IPS-18c (cell line): Measurements from ENCODE around the gene BFSP1.

Experiments used
- H3K4me3 ChIP-seq: 2 replicates; pipeline ENCODE4 v1.7.0; 2013; ENCODE audit warnings: low read depth, mild to moderate bottlenecking, low read length, moderate library complexity; ENCODE audit not compliant: insufficient read depth
- H3K9me3 ChIP-seq: one replicate; pipeline ENCODE4 v1.6.1; 2013; ENCODE audit warnings: mild to moderate bottlenecking, low read length, moderate library complexity; ENCODE audit not compliant: control insufficient read depth, insufficient read depth

The BFSP1 gene

GRCh38 chr20:17507032-17507431 is 24.1 kb downstream of the BFSP1 start:
- Histone ChIP-seq H3K4me3 (no peak overlapping the region), H3K9me3 (no peaks in the 10 kb centered on the region)

DNA sequence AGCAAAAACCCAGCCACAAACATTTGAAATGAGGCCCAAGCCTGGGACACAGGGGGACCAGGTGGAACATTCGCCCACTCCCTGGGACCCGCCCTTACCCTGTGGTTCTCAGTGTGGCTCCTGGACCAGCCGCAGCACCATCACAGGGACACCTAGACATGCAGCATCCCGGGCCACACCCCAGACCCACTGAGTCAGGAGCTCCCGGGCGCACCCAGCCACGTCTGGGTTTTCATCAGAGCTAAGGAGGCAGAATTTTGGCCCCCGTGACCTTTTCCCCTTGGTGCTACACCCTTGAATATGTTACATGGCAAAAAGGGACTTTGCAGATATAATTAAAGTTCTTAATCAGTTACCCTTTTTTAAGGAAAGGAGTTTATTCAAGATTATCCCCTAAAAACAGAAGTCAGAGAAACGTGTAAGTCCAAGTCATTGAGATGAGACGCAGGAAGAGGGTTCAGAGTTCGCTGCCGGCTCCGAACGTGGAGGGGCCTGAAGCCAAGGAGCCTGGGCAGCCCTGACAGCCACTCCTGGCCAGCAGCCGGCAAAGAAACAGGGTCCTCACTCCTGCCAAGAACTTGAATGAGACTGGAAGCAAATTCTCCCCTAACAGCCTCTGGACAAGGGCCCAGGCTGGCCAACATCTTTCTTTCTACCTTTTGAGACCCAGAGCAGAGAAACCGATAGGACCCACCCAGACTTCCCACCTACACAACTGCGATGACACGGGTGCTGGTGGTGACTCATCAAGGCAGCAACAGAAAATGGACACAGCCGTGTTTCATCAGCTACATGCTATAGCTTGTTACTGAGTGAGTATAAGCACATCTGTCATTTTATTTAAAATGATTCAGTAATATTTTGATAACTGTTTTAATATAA is 25.3 kb downstream of the BFSP1 start:
- Histone ChIP-seq H3K4me3 (no peak overlapping the region), H3K9me3 (no peaks in the 10 kb centered on the region)

- H3K9me3 ChIP-seq, result no peaks in the 10 kb centered on the region
- peak overlapping the region; percentile 26; the same call in 1 of the 2 replicates for H3K4me3 ChIP-seq
Measured at GRCh38 chr20:17504898-17505635, 26.1 kb downstream of the BFSP1 start.

DNA sequence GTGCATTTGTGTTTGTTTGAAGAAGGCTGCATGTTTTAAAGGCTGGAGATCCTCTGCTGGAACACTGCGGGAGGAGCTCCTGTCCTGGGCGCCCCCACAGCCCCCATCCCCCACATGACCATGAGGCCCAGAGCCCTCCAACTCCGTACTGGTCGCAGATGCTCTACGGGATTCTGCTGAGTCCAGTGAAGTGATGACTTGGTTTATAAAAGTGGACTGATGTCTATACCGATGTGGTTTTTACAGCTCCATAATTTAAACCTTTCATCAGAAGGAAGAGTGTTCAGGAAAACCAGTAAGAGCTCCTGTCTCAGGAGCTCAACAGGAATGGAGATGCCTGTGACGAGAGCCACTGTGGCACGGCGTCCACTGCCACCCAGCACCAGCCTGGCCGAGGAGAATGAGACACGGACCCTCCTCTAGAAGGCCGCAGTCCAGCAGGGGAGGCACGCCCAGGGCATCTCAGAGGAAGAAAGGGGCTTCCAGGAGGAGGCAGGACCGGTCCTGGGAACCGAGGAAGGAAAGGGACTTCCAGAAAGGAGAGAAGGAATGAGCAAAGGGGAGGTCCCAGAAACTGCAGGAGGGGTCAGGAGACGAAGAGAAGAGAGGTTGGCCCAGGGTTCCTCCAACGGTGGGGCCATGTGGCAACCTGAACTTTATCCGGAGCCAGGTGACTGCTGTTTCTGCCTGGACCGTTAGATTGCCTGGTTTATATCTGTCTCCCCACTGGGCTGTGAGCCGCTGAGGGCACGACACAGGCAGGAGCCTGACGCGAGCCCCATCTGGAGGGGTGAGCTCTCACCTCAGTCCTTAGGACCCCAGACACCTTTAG is 26.9 kb downstream of the BFSP1 start:
- H3K9me3 ChIP-seq, result no peaks in the 10 kb centered on the region
- H3K4me3 ChIP-seq, result no peak overlapping the region

DNA sequence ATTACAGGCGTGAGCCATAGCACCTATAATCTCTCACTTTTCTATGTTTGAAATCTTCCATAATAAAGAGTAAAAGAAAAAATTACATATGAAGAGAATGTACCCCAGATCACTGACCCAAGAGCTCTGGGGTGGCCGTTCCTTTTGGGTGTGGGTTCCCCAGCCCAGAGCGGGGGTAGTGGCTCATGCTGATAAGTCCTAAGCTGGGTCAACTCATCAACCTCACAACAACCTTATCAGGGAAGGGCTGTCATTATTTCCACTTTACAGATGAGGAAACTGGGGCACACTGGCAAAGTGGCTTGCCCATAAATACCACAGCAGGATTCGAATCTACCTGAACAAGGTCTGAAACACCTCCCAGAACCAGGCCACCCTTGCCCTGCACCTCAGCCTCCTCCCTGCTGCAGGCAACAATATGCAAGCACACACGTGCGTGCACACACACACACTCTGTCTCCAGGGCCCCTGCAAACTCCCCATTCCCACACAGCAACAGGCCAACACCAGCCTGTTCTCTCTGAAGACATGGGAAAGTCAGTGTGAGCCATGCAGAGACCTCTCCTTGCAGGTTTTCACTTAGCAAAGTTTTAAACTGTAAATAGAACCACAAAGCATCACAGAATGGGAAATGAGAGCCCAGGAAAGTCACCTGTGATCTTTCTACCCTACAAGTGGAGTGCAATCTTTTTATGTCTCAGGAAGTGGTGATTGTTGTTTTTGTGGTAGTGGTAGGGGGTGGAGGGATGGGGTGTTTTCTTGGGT is 27.7 kb downstream of the BFSP1 start:
- no peaks in the 10 kb centered on the region for H3K9me3 ChIP-seq
- no peak overlapping the region for H3K4me3 ChIP-seq

DNA sequence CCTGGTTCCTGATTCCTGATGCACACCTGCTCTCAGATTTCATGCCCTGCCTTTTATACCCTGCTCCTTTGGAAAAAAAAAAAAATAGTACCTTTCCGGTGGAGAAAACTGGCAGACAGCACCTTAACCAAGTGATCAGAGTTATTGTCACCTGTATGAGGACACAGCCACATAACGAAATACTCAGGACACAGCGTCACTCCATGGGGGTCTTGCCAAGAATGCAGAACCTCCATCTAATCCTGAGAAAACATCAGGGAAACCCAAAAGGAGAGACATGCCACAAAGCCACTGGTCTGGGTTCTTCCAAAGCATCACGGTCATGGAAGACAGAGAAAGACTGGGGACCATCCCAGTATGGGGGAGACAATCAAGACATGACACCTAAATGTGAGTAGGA is 29.1 kb downstream of the BFSP1 start:
- H3K9me3 ChIP-seq, result no peaks in the 10 kb centered on the region
- H3K4me3 ChIP-seq, result no peak overlapping the region

DNA sequence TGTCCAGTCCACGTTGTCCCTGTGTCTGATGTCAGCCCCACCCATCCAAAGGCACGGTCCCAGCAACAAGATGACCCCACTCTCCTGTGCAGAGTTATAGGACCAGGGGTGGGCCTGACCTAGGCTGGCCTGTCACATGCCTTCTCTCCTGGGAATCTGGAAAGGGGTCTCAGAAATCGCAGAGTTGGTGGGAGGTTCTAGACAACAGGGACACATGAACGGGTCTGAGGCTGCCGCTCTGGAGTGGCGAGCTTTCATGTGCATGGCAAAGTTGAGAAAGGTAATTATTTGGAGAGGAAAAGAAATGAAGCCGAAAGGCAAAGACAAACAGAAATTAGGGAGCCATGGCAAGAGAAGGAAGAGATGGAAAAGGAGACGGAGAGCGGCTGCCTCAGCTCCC is 29.5 kb downstream of the BFSP1 start:
- no peak overlapping the region for H3K4me3 ChIP-seq
- no peaks in the 10 kb centered on the region for H3K9me3 ChIP-seq

DNA sequence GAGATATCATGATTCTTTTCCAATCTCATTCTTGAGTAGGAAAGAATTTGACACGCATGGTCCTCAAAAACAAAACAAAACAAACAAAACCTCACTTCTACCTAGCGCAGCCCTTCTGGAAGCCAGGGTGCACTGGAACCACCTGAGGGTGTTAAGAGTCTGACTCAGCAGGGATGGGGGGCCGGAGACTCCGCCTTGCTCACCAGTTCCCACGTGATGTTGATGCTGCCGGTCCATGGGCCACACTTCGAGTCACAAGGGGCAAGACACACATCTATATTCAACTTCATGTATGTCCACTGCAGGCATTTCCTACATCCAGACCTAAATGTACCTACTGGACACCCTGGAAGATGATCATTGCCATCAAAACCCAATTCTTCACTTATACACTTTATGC is 30.4 kb downstream of the BFSP1 start:
- H3K9me3 ChIP-seq, result no peaks in the 10 kb centered on the region
- no peak overlapping the region for H3K4me3 ChIP-seq

- Histone ChIP-seq H3K4me3 (no peak overlapping the region), H3K9me3 (no peaks in the 10 kb centered on the region)
Measured at GRCh38 chr20:17500271-17500670, 30.9 kb downstream of the BFSP1 start.

- Histone ChIP-seq H3K9me3 (no peaks in the 10 kb centered on the region), H3K4me3 (no peak overlapping the region)
Measured at GRCh38 chr20:17499041-17499440, 32.1 kb downstream of the BFSP1 start.

DNA sequence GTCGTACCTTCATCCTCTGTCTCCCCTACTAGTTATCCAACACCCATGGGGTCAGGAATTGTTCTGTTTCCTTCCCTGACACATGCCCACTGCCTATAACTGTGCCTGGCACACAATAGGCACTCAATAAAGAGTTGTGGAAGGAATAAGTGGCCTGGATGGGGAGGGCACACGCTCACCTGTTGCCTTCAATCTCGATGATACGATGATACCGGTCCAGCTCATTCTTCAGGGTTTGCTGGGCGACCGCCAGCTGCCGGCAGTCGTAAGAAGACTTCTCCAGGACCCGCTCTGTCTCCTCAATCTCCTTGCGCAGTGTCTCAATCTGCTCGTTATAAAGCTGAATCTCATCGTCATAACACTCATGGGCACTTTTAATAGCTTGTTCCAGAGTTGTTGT is 32.5 kb downstream of the BFSP1 start:
- no peaks in the 10 kb centered on the region for H3K9me3 ChIP-seq
- H3K4me3 ChIP-seq, result no peak overlapping the region

DNA sequence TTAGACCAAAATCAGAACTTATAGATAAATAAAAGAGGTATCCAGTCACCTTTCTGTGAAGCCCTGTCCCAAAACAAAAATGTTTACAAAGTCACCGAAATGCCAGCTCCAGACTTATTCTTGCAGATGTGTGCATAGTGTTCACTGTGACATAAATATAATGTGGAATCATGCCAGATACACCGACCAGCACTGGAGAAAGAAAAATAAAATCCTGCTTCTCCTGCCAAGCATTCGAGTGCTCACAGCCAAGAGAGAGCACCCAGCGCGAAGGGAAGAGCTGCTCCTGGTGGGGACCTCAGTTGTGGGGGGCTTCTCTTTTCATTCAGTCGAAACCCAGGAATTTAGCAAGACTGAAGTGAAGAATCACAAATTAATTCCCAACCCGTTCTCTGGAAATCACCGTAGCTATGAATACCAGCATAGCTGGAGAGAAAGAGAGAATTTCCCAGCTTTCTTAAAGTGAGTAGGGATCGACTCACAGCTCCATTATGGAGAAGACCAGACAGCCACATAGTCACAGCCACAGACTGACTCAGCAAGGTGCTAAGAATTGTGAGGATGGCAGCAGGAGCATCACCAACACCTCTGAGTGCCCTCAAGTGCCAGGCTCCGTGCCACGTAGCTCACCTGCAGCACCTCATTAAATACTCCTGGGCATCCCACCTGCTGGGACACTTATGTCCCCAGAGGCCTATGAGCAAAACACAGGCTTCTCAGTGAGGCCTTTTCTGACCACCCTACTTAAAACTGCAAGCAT is 33.2 kb downstream of the BFSP1 start:
- Histone ChIP-seq H3K4me3 (no peak overlapping the region), H3K9me3 (no peaks in the 10 kb centered on the region)

DNA sequence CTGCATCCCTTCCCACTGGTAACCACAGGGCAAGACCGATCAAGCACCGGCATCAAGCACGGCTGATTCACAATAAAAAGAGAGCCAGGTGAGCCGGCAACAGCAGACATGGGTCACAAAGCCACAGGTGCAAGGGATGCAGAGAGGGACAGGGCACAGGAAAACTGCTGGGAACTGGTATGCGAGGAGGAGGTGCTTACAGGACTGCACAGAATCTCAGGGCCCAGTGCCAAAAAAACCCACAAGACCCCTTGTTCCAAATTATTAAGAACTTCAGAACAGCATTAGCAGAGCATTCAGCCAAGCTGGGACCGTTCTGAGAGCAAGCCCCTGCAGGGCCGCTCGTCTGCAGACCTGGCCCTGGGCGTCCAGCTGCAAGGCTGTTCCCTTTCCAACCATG is 35.4 kb downstream of the BFSP1 start:
- Histone ChIP-seq H3K9me3 (no peaks in the 10 kb centered on the region), H3K4me3 (no peak overlapping the region)

GRCh38 chr20:17494201-17494600 is 37.0 kb downstream of the BFSP1 start:
- H3K9me3 ChIP-seq, result no peaks in the 10 kb centered on the region
- H3K4me3 ChIP-seq, result no peak overlapping the region

DNA sequence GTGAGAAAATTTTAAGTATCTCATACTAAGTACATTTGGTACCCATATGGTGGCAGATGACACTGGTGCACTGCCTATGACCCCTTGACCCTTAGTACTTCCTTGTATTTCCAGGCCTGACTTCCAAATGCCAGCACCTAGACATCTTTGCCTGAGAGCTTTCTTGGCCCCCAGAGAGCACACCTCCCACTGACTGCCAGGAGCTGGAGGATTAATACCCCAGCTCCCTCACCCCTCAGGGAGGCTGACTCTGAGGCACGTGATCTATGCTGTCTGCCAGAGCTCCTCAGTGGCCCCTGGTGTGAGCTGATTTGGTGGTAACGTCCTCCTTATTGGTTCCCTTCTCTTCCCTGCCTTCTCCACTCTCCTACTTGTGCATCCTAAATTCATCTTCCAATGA is 38.0 kb downstream of the BFSP1 start:
- H3K4me3 ChIP-seq, result no peak overlapping the region
- no peaks in the 10 kb centered on the region for H3K9me3 ChIP-seq

- Histone ChIP-seq H3K4me3 (no peak overlapping the region), H3K9me3 (no peaks in the 10 kb centered on the region)
Measured at GRCh38 chr20:17491488-17491887, 39.7 kb downstream of the BFSP1 start.
